ENCODE results near the gene FOCAD. TPM values are rescaled to one million over a fixed set of nuclear protein-coding genes. Genes with fewer than 3 reads are reported as not detected.

Gene FOCAD
- total and polyA plus RNA-seq, 10 of the 15 experiments (the other 5 are each of a cell fraction or from before 2014, with no cell fraction given), result 13.7 to 93.0 (median 41.8) TPM

DNA sequence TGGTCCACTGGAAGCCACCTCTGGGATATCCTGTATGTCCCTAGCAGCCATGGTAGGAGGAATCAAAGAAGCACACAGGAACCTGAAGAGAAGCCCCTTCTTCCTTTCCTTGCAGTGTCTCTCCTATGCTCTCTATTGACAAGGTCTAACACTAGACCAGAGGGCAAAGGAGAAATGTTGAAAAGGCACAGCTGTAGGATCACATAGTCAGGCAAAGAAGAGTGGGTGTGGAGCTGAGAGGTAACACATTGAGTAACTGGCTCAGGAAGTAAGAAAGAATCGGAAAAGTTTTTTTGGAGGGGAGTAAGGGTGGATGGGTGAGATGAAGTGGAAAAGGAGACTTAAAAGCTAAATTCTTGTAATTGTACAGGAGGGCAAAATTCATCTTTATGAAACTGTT lies 100.1 kb downstream of the FOCAD start:
- in situ Hi-C loops (cut with MboI), result no loop called here

More for the DNA sequence above, 100.1 kb downstream of the FOCAD start:
- intact Hi-C loops (cut with micrococcal nuclease; ENCODE audit: unreplicated experiment), result loop anchor here (5.0 kb wide), 1 partner anchor 162 kb away; the partner anchor contains the start of gene MLLT3
- SMC1A ChIA-PET (ENCODE audit: uncharacterized antibody, unreplicated experiment), result interaction anchor here (0.6 to 2.6 kb wide), 4 partner anchors 11 to 294 kb away, joined by 3 to 9 read pairs (median 3); no protein-coding TSS in a partner anchor
- Histone ChIP-seq H3K9me3 (replicated peaks; ENCODE audit: control insufficient read depth, insufficient read depth, low read length) (no peaks in the 10 kb centered on the region), H3K4me3 (no peak overlapping the region), H3K4me1 (ENCODE audit: control insufficient read depth, insufficient read depth, low read length) (no peaks in the 10 kb centered on the region), H3K9ac (ENCODE audit: control insufficient read depth, insufficient read depth, low read length) (no peak overlapping the region), H3K4me2 (ENCODE audit: control insufficient read depth, insufficient read depth) (no peak overlapping the region), H3K27me3 (replicated peaks in 1 of 2; ENCODE audit: control insufficient read depth in 2 of 2, insufficient read depth in 2 of 2, low read length in 1 of 2) (no peaks in the 10 kb centered on the region), H3K79me2 (ENCODE audit: control insufficient read depth, insufficient read depth, low read length) (no peaks in the 10 kb centered on the region), H2AFZ (ENCODE audit: control insufficient read depth, low read depth, low read length) (no peak overlapping the region), H4K20me1 (ENCODE audit: control insufficient read depth, insufficient read depth) (no peaks in the 10 kb centered on the region), H3K27ac (ENCODE audit: control insufficient read depth, insufficient read depth) (no peak overlapping the region), H3K36me3 (ENCODE audit: control insufficient read depth in 2 of 2, insufficient read depth in 2 of 2, low read length in 1 of 2) (peaks cover 4 to 9% of the 10 kb centered on the region in 2 experiments; a peak in 3 of 4 replicates)
- RAD21 ChIA-PET (ENCODE audit: unreplicated experiment), result interaction anchor here (1.0 to 1.2 kb wide), 2 partner anchors 115 to 144 kb away, joined by 3 read pairs; no protein-coding TSS in a partner anchor
- TF ChIP-seq MTA3 (IDR thresholded peaks at IDR 0.05; ENCODE audit: borderline replicate concordance, low read length) (no peak), PML (IDR thresholded peaks at IDR 0.05; ENCODE audit: low read length) (no peak), NBN (IDR thresholded peaks at IDR 0.05) (no peak), EZH2 (IDR thresholded peaks at IDR 0.05; ENCODE audit: borderline replicate concordance, control insufficient read depth, low read depth, low read length) (no peak), SUZ12 (IDR thresholded peaks at IDR 0.05; ENCODE audit: unreplicated experiment) (no peak)
- TF ChIP-seq, protein P1, sequence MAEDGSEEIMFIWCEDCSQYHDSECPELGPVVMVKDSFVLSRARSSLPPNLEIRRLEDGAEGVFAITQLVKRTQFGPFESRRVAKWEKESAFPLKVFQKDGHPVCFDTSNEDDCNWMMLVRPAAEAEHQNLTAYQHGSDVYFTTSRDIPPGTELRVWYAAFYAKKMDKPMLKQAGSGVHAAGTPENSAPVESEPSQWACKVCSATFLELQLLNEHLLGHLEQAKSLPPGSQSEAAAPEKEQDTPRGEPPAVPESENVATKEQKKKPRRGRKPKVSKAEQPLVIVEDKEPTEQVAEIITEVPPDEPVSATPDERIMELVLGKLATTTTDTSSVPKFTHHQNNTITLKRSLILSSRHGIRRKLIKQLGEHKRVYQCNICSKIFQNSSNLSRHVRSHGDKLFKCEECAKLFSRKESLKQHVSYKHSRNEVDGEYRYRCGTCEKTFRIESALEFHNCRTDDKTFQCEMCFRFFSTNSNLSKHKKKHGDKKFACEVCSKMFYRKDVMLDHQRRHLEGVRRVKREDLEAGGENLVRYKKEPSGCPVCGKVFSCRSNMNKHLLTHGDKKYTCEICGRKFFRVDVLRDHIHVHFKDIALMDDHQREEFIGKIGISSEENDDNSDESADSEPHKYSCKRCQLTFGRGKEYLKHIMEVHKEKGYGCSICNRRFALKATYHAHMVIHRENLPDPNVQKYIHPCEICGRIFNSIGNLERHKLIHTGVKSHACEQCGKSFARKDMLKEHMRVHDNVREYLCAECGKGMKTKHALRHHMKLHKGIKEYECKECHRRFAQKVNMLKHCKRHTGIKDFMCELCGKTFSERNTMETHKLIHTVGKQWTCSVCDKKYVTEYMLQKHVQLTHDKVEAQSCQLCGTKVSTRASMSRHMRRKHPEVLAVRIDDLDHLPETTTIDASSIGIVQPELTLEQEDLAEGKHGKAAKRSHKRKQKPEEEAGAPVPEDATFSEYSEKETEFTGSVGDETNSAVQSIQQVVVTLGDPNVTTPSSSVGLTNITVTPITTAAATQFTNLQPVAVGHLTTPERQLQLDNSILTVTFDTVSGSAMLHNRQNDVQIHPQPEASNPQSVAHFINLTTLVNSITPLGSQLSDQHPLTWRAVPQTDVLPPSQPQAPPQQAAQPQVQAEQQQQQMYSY (CRISPR knock-in tag; IDR thresholded peaks at IDR 0.05), result no peak
- ATAC-seq (no peak), FAIRE-seq (no peak), DNase-seq (ENCODE audit: low read depth, low spot score) (no peak)
- POLR2A ChIA-PET, result no interaction called here
- 75% methylated on average over 1 of the region's 1 CpG for WGBS (ENCODE audit: insufficient coverage, insufficient replicate concordance, low lambda C conversion rate, missing lambda C conversion rate)
- CTCF ChIA-PET, result interaction anchor here (1.1 kb wide), 1 partner anchor 159 kb away, joined by 3 read pairs; no protein-coding TSS in a partner anchor
- no TSS peak for BruUV-seq (replicated peaks)
